ENCODE results near the gene RAB6C.
"Not testable (repeated sequence)": the region's sequence is repeated elsewhere in the genome, so short reads cannot be mapped to it uniquely, and the experiment has no call there.

- TF ChIP-seq CTCF, POLR2A (IDR thresholded peaks at IDR 0.05): not testable (repeated sequence)
Observed at GRCh38 chr2:129981689-129982088, 2.2 kb downstream of the RAB6C start.
